Inferior parietal cortex (tissue), 1 donor: ENCODE results near the gene COX17.

Experiments
- DNase-seq: peaks from one replicate; pipeline ENCODE4 v3.0.0-alpha.2; 2016; ENCODE audit errors: extremely low spot score

COX17 gene

DNA sequence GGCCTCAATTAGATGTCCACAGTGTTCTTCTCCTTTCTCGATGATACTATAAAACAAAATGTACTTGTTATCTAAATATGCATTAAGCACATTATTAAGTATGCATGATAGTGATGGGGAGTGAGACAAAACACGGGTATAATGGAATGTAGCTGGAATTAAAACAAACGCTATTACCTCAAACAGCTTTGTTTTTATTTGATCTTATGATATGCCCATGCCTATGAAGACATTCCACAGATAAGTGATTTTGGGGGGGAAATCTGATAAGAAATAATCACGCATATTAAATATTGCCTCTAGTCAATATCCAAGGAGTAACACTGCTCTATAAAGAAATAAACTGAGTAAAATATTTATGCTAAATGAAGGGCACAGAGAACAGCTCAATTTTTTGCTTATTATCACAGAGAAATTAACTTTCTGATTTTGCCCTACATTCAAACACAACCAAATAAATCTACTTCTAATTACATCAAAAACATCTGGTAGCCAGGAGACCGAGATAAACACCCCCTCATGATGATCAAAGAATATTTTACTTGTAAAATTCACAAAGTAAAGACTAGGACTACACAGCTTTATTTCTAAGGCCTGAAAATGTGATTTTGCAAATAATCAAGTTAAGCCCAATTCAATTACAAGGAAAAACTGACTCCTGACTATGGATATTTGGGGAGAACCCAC, 1.9 kb downstream of the COX17 start:
- DNase-seq: no peak

DNA sequence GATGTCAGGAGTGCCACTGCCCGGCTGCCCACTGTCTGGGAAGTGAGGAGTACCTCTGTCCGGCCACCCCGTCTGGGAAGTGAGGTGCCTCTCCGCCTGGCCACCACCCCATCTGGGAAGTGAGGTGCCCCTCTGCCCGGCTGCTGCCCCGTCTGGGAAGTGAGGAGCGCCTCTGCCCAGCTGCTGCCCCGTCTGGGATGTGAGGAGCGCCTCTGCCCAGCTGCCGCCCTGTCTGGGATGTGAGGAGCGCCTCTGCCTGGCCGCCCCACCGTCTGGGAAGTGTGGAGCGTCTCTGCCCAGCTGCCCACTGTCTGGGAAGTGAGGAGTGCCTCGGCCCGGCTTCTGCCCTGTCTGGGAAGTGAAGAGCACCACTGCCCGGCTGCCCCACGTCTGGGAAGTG, 3.3 kb downstream of the COX17 start:
- no peak for DNase-seq

DNA sequence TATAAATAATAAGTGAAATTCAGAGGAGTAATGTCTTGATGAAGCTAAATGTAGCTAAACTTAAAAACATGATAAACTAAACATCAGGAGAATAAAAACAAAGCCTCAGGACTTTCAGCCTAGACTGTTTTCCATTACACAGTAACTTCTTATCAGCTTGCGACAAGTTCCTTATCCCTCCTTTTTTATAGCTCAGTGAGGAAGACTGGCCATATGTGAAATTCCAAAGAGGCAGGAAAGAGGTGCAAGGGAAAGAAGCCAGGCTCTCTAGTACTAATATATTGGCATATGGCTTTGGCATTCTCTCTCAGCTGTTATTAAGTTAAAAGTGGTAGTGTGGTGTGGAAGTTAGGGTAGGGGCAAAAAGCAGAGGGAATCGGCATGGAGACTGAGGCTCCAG, 4.4 kb downstream of the COX17 start:
- DNase-seq: no peak

DNA sequence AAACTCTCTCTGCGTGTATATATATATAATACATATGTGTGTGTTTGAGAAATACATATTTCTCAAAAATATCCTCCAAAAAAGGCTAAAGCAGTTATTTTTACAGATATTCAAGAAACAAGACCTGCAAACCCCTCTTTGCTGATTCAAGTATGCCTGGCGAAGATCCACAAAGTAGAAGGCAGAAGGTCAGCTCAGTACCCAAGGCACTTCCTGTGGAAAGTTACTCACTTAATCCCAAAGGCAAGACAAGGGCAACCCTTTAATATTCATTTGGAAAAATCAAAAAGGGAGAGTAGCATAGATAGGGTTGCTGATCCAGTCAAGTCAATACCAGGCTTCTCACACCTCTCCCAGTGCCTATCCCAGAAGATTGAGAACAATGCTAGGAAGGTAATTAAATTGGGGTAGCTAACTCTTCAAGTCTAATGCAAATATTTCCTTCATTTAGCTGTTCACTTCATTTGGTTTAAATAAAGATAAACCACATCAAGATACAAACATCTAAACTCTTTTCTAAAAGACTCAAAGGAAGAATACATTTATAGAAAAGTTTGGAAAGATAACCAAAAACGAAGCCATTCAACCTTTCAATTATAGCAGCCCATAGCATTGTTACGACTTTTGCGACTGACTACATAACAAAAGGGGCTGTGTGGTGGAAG, 7.2 kb downstream of the COX17 start:
- no peak for DNase-seq

DNA sequence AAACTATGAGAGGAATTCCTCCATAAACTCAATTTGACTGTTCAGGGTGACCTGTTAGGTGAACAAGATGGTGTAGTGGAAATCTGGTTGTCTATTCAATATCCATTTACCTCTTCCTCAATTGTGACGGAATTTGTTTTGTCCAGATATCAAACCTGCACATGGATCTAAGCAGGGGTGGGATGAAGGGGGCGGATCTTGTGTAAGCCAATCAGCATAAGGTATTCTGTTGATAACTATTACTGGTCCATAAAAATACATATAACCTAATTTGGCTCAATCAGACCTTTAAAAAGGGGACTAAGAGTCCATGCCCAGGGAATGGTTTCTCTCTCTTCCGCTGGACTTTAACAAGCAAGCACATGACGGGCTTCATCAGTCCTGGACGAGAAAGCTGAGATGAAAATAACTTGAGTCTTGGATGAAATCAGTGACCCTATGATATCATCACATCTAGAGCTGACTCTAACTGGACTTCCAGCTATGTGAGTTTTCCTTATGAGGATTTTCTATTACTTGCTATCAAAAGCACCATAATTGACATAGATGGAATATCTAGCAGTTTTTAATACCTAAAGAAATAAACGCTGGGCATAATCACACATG, 11.1 kb downstream of the COX17 start:
- DNase-seq: no peak

DNA sequence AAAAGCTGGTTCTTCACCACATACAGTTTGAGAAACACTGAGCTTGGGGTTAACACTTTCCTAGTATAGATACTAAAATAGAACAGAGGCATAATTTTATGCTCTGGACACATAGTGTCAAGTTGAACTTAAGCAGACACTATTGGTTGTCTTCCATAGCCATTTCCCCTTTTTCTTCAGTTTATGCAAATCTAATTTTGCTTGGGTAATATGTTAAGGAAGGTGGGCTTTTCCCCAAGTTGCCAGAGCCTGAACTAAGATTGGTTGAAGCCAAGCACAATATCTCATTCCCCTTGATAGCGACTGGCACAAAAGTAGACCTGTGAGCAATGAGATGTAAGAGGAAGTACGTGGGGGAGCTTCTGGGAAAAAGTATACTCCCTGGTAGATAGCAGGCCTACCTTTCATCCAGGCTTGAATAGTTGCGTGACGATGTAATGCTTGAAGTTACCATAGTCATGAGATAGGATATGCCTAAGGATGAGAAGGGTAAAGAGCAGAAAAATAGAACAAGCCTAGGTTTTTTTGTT, 12.3 kb downstream of the COX17 start:
- no peak for DNase-seq

DNA sequence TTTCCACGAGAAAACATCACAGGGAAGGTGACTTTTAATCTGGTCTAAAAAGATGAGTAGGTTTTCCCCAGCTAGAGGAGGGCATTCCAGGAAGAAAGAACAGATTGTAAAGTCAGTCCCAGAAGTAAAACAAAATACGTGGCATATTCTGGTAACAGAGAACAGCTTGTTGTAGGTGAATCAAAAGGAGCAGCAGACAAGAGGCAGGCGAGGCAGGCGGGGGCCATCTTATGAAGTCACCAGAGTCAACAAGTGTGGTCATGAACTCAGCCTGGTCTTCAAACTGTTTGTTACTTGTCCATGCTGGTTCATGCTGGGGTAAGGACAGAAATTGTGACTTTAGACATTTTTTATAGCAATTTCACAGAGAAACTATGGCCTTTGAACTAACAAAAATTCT, 12.8 kb downstream of the COX17 start:
- DNase-seq: no peak

DNA sequence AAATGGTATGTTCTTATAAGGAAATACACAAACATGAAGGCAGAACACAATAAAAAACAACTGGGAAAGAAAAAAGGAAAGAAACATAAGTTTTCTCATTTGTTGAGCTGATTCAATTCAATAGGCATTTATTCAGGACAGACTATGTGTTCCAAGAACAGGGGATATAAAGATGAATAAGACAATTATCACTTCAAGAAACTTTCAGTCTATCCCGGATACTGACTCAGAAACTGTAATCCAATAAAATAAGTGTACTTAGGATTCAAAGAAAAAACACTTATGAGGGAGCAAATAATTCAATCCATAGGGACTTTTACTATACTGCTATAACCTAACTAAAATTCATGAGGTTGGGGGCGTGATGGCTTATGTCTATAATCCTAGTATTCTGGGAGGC, 13.3 kb downstream of the COX17 start:
- no peak for DNase-seq

DNA sequence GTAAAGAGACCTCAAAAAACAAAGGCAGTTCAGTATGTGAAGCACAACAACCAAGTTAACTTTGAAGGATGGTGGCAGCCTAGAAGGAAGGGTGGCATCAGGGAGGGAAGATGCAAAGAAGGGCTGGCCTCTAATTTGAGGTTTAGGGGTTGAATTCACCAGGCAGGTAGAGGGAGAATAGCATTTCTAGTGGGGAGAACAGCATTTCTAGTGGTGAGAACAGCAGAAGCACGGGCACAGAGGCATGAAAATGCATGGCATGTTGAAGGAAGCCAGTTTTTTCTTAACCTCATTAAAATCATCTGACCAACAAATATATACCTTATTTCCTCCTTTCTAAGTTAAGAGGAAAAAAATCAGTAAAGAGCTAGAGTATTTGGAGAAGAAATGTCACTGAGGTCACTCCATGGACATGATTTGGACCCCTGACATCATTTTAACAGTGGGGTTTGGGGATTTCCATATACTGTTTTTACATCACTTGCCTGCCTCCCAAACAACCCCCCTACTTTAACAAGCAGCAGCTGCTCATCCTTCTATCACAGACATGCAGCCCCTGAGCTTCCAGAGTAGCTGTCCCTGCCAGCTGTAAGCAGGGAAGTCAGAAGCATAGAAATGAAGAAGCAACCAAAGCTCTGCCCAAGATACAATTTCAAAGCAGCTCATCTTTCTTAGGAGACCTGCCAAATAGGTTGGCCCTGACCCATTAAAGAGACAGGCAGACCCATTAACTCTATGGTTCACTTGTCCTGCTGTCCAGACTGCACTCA, 14.4 kb downstream of the COX17 start:
- DNase-seq: no peak

DNA sequence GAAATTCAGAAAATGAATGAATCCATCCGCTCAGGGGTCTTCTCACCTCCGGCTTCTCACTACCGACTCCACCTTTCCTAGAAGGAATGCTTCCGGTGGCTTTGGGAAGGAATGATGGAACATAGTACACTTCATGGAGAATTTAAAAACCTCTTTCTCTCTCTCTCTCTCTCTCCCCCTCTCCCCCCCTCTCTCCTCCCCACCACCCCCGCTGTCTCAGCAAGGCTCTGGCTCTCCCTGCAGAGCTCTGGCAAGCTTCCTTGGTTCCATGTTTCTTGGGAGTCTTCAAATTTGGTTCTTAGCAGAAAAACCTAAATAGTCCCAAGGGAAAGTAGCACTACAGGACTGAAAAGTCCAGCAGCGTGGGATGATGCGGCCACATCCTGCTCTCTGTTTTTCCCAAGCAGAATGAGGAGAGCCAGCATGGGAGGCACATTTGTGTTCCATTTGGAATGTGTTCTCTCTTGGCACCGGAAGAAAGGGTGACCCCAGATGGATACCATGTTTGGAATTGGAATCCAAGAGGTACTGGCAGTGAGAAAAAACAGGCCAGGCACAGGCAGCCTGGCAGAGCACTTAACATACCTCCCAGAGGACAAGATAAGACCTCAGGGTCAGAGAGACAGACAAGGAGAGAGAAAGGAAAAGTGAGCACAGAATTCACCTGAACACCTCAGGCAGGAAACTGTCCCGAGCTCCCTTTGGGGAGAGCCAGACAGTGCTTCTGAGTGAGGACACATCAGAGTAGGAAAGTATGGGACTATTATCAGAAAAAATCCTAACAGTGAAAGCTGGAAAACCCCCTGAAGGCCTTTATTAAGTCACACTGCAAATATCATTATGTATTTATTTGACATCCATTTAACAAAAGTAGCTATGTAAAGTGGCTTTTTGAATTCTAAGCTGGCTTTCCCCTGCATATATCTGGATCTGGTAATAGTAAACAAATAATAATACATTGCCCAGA, 16.4 kb downstream of the COX17 start, which contains the start of gene POPDC2:
POPDC2 (minus strand) TSS at position 116 of the 967 bp plus-strand sequence. CDS start 166 bp downstream, outside the sequence.
- DNase-seq: no peak

DNA sequence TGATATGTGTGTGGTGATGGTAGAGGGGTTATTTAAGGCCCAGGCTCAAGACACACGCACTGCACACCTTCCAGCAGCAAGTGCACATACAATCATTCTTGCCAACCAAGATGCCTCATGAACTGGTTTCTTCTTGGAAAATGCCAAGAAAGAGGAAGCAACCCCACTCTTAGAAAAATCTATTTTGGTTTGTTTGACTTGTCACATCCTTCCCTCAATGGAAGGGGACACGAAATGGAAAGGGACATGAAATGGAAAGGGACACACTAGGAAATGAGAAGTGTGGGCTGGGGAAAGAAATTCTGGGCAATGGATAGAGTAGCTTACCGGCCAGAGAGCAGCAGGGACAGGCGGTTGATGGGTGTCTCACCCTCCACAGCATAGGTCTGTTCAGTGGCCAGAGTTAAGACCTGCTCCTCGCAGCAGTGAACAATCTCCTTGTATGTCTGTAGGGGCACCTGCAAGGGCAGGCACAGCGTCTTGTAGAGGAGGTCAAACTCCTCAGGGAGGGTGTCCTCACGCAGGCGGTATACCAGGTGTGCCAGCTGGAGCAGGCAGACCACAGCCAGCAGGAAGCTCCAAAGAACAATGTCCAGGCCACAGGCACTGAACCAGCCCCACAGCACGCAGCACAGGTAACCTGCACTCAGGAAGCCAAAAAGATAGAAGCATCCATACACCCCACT, 17.5 kb downstream of the COX17 start:
- DNase-seq: no peak

DNA sequence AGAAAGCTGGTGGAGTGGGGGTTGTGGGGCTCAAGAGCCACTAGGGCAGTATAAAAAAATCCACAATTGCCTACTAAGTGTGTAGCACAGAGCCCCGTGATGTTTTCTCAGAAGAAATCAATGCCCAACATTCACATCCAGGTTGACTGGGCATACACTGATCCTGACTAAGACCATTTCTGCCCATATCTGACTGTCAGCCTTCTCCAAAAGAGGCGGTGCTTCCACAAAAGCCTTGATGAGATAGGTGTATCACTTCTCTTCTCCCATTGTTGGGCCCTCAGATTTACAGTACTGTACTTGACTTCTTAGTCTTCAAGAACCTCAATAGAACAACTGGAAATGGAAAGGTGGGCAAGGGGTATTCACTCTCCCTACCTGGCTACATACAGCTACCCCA, 18.2 kb downstream of the COX17 start:
- DNase-seq: no peak

DNA sequence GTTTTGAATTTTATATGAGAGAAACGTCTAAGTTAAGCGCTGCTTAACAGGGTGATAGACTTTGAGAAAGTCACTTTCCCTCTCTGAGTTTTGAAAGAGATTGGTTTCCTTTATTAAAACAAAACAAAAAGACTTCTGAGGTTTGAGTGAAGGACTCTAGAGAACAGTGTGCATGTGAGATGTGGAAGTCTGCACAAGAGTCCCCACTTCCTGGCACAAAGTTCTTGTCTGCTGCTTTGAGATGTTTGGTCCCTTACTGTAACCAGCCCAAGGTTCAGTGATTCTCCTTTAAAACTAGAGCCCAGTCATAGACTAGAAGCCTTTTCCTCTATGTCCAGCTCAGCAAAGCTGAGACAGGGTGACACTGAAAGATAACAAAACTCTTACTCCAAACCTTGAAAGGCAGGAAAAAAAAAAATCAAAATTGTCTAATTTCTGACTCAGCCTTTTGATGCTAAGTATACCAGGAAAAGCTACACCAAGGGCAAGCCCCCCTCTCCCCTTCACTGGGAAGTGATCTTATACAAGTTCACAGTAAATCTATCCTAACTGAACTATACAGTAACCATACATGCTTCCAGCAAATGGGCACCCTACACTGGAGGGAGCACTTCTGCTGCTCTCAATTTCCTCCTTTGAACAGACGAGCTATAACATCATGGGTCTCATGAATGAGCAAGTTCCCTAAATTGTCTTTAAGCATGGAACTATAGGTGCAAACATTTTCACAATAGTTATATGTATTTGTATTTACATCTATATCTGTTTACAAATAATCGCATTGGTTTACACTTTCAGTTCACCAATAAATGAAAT, 19.1 kb downstream of the COX17 start:
- no peak for DNase-seq

DNA sequence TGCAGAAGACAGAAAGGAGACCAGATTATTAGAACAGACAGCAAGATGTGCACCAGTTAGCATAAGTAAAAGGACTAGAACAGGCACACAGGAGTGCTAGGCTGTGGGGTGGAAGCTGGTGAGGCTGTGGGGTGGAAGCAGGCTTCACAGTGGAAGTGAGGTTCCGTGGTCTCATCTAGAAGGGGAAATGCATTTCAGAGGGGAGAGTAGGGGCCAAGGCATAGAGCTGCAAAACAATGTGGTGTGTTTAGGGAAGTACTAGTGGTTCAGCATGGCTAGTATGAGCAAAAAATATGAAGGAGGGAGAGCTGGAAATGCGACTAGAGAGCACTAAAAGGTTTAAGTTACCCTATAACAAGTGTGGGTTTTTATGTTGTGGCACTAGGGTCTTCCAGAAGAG, 23.3 kb downstream of the COX17 start:
- DNase-seq: no peak

DNA sequence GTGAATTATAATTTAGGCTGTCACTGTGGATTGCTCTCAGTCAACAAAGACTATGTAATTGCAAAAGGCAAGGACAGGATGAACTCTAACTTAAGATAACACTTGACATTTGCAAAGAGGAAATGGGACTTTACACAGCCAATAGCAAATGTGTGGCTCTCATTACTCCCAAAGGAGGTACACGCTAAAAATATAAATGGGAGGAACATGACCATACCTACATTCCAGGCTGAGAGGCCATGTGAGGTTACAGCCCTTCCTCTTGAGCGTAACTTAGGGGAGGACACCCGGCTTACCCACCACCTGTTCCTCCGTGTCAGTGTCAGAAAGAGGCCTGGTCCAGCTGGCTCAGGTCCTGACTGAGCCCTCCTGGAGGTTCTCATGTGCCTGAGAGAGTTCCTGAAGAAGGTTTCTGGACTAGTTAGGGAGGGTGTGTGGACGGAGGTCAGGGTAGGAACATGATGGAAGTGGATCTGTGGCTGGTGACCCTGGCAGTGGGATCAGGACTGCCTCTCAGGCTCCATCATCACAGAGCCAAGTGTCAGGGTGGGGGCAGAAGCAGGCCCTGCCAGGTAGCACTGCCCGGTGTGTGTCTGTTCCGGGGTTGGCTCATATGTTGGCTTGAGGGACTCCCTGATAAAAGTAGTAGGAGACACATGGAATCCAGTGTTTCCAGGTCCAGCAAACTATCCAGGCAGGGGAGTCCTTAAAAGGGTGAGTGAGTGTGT, 24.7 kb downstream of the COX17 start:
- no peak for DNase-seq

DNA sequence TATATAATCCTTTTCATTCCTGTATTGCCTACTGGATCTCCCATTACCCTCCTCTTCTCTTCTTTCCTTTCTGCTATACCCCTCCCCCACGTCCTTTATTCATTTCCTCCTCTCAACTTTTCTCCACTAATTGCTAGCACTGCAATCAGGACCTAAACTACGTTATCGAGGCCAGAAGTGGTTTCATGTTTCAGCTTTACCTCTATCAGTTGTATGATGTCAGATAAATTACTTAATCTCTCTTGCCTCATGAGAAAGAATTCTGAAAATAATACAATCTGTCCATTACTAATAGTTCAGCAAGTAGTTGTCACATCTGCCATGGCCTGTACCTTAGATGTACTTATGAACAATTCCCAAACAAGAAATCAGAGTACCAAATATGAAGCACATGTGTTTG, 27.4 kb downstream of the COX17 start:
- no peak for DNase-seq

DNA sequence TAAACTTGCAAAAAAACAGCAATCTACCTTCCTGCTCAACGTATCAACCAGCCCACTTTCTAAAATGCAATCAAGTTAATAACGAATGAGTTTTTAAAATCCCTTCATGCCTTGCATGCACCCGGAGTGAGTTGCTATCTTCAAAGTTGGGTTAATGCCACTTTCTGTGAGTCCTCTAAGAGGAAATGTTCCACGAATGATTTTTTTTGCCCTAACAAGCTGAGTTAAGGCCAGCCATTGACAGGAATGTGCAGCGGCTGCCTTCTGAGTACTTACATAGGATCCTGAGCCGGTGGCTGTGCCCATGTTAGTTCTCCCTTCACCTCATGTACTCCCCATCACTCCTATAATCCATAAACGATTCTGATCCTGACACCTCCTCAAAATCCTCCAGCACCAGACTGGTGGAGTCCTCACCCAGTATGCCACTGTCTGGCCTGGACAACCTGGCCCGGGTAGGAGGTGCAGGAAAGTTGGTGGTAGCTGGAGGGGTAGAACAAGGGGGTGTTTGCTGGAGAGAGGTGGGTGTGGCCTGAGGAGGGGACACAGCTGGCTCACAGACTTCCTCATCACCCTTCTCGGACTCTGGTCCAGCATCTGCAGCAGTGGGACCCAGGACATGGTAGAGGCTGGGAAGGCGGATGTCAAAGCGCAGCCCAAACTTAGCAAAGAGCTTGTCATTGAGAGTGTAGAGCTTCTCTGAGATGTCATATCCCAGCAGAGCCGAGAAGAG, 29.2 kb downstream of the COX17 start:
- no peak for DNase-seq

DNA sequence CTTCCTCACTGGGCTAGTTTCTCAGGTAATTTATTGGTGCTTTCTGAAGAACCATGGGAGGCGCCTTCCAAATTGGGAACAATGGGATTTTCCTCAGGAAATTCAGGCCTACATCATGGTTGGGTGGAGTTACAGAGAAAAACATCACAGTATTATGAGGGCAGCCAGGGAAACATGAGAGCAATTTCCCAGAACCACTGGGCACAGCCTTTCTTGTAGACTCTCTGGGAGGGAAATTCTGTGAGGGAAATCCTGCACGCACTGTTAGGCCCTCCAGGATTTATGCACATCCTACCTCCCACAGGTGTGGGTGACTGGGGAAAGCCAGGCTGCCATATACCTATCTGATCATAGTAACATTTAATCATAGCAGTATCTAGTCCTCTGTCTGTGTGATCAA, 30.0 kb downstream of the COX17 start:
- DNase-seq: no peak
